Thyroid gland (tissue), 4 donors: ENCODE measurements around the gene BCL6. TPM values are rescaled to one million over a fixed set of nuclear protein-coding genes. Genes with fewer than 3 reads are reported as not detected.

Source experiments
- DNase-seq, 2 donors: peaks; one replicate each; pipeline ENCODE4 v3.0.0-alpha.2; 2019
- H3K27ac ChIP-seq, 3 donors: fragments of 200-600 bp; sonication (generic); 1 replicate in 2 of 3; 2 replicates in 1 of 3; pipeline ENCODE4 v1.5.1; 2016 to 2019; ENCODE audit warnings: mild to moderate bottlenecking in 1 of 3, moderate library complexity in 1 of 3
- H3K27me3 ChIP-seq: fragments of 200-600 bp; sonication (generic); one replicate; pipeline ENCODE4 v1.5.1; 2019
- H3K36me3 ChIP-seq, 2 donors: fragments of 200-600 bp; sonication (generic); one replicate each; pipeline ENCODE4 v1.5.1; 2016 to 2019
- H3K4me1 ChIP-seq, 2 donors: fragments of 200-600 bp; sonication (generic); one replicate each; pipeline ENCODE4 v1.5.1; 2017 to 2019
- H3K4me3 ChIP-seq, 3 donors: fragments of 200-600 bp; sonication (generic); replicated peaks in 1 of 3; 1 replicate in 2 of 3; 2 replicates in 1 of 3; pipeline ENCODE4 v1.5.1; 2016; ENCODE audit warnings: mild to moderate bottlenecking in 1 of 3
- H3K9me3 ChIP-seq: fragments of 200-600 bp; sonication (generic); one replicate; pipeline ENCODE4 v1.5.1; 2017
- POLR2A ChIP-seq, 2 donors: fragments of 450-650 bp; IDR thresholded peaks; one replicate each; pipeline ENCODE4 v1.6.1; 2017; ENCODE audit warnings: antibody characterized with exemption in 2 of 2, mild to moderate bottlenecking in 2 of 2, moderate library complexity in 1 of 2
- WGBS, 2 donors: methylation state at CpG; one replicate each; pipeline ENCODE4 v1.1.5; 2017; 5-methylcytosine and 5-hydroxymethylcytosine counted together
- intact Hi-C: fragments of 100-400 bp; cut with DNase I; formaldehyde crosslinking; loops from one replicate; pipeline ENCODE4 v1.15.1; 2023
- total RNA-seq, 4 donors: library from RNA; depleted of rRNA; stranded (reverse); fragments of >200 nt; gene quantifications; one replicate each; pipeline ENCODE4 v1.2.3, GENCODE V29; 2016
- TF ChIP-seq, protein P1 (sequence below), 6 experiments: fragments of 200-600 bp in 3 of 6; fragments of 450-650 bp in 3 of 6; sonication (generic) in 3 of 6; IDR thresholded peaks; one replicate each; pipeline ENCODE4 v1.5.1; 2016 to 2019; ENCODE audit warnings: antibody characterized with exemption in 6 of 6, mild to moderate bottlenecking in 2 of 6, inconsistent platforms in 1 of 6, moderate library complexity in 1 of 6

Gene BCL6
- total RNA-seq, 4 donors from 2014 or later = 40.3 to 109 (median 67.2) TPM

- intact Hi-C loops = no loop called here
- no peaks in the 10 kb centered on the region for H3K4me1 ChIP-seq
- no peaks in the 10 kb centered on the region for H3K27me3 ChIP-seq
- no peak for TF ChIP-seq POLR2A (IDR thresholded peaks at IDR 0.05)
- TF ChIP-seq, protein P1, sequence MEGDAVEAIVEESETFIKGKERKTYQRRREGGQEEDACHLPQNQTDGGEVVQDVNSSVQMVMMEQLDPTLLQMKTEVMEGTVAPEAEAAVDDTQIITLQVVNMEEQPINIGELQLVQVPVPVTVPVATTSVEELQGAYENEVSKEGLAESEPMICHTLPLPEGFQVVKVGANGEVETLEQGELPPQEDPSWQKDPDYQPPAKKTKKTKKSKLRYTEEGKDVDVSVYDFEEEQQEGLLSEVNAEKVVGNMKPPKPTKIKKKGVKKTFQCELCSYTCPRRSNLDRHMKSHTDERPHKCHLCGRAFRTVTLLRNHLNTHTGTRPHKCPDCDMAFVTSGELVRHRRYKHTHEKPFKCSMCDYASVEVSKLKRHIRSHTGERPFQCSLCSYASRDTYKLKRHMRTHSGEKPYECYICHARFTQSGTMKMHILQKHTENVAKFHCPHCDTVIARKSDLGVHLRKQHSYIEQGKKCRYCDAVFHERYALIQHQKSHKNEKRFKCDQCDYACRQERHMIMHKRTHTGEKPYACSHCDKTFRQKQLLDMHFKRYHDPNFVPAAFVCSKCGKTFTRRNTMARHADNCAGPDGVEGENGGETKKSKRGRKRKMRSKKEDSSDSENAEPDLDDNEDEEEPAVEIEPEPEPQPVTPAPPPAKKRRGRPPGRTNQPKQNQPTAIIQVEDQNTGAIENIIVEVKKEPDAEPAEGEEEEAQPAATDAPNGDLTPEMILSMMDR (IDR thresholded peaks at IDR 0.05) = no peak
- no peak overlapping the region for H3K27ac ChIP-seq
- no peak for DNase-seq
- H3K9me3 ChIP-seq = no peaks in the 10 kb centered on the region
- 94 to 100% methylated on average over 1 of the region's 1 CpG for WGBS, 2 donors
- no peak overlapping the region for H3K4me3 ChIP-seq
- no peaks in the 10 kb centered on the region for H3K36me3 ChIP-seq
Observed at GRCh38 chr3:187770224-187770623, 25.0 kb upstream of the BCL6 start.

DNA sequence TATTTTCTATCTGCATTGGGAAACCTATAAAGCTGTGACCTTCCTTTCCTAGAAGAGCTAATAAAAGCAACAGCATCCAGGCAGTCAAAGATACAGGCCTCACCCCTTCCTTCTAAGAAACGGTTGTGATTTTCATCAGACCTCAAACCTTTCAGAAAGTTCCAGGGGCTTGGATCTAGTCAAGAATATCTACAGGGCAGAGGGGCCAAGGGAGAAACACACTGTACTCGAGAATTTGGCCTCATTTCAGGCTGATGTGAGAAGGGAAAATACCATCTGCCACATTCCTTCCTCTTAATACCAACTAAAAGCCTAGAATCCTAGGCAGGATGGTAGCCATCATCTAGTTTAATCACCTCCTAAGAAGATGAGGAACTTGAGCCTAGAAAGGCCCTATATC, 24.5 kb upstream of the BCL6 start:
- 43 to 51% methylated on average over 2 of the region's 2 CpGs for WGBS, 2 donors
- H3K4me1 ChIP-seq = no peaks in the 10 kb centered on the region
- no peaks in the 10 kb centered on the region for H3K9me3 ChIP-seq
- no peak overlapping the region for H3K4me3 ChIP-seq
- TF ChIP-seq, protein P1 (IDR thresholded peaks at IDR 0.05) = no peak
- intact Hi-C loops = no loop called here
- no peak for DNase-seq
- H3K27me3 ChIP-seq = no peaks in the 10 kb centered on the region
- no peak overlapping the region for H3K27ac ChIP-seq
- H3K36me3 ChIP-seq = no peaks in the 10 kb centered on the region

GRCh38 chr3:187767266-187768012, 22.2 kb upstream of the BCL6 start:
- Histone ChIP-seq H3K4me3 (no peak overlapping the region), H3K27ac (no peak overlapping the region), H3K27me3 (no peaks in the 10 kb centered on the region), H3K36me3 (no peaks in the 10 kb centered on the region), H3K4me1 (no peaks in the 10 kb centered on the region), H3K9me3 (no peaks in the 10 kb centered on the region)
- DNase-seq = no peak
- TF ChIP-seq, protein P1 (IDR thresholded peaks at IDR 0.05) = no peak
- WGBS, 2 donors = 93 to 95% methylated on average over 3 of the region's 3 CpGs
- intact Hi-C loops = no loop called here

DNA sequence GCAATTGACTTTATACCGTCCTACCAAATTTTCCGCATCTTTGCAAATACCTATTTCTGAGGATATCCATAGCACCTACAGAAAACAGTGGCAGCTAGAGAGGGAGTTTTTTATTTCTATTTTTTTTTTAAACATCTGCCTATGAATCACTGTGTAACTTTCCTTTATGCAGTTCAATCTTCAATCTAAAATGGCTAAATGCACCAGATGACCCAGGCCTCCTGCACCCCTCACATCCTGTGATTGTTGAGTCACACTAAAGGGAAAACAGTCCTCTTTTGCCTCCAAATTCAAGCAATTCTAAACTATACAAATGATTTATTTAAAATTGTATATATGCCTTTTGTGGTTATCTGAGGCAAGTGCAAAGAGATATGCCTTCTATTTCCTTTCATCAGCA, 20.1 kb upstream of the BCL6 start:
- intact Hi-C loops = no loop called here
- no peaks in the 10 kb centered on the region for H3K4me1 ChIP-seq
- TF ChIP-seq, protein P1 (IDR thresholded peaks at IDR 0.05) = no peak
- no peak for TF ChIP-seq POLR2A (IDR thresholded peaks at IDR 0.05)
- no peaks in the 10 kb centered on the region for H3K27me3 ChIP-seq
- H3K36me3 ChIP-seq = no peaks in the 10 kb centered on the region
- H3K9me3 ChIP-seq = no peaks in the 10 kb centered on the region
- WGBS, 2 donors = 97% methylated on average over 2 of the region's 2 CpGs
- H3K27ac ChIP-seq = no peak overlapping the region
- DNase-seq = no peak
- H3K4me3 ChIP-seq = no peak overlapping the region

- no peaks in the 10 kb centered on the region for H3K4me1 ChIP-seq
- intact Hi-C loops = no loop called here
- H3K27me3 ChIP-seq = no peaks in the 10 kb centered on the region
- DNase-seq = no peak
- H3K27ac ChIP-seq = no peak overlapping the region
- WGBS, 2 donors = 83% methylated on average over 7 of the region's 7 CpGs
- H3K36me3 ChIP-seq = no peaks in the 10 kb centered on the region
- H3K4me3 ChIP-seq = no peak overlapping the region
- H3K9me3 ChIP-seq = no peaks in the 10 kb centered on the region
- TF ChIP-seq, protein P1 (IDR thresholded peaks at IDR 0.05) = no peak
- no peak for TF ChIP-seq POLR2A (IDR thresholded peaks at IDR 0.05)
Observed at GRCh38 chr3:187763850-187764648, 18.8 kb upstream of the BCL6 start.
